WI38 (cell line): ENCODE results near the gene RAB27A.

Source experiments
- H3K4me3 ChIP-seq: 2 replicates; pipeline ENCODE4 v1.5.1; 2011; ENCODE audit warnings: low read depth, mild to moderate bottlenecking, control low read depth, low read length
- TF ChIP-seq, protein P1 (sequence below): IDR thresholded peaks from 2 replicates; pipeline ENCODE4 v1.5.1; 2012; ENCODE audit warnings: low read depth, mild to moderate bottlenecking, control low read depth, low read length

The RAB27A gene

GRCh38 chr15:55230051-55230670, 59.5 kb downstream of the RAB27A start:
- TF ChIP-seq, protein P1, sequence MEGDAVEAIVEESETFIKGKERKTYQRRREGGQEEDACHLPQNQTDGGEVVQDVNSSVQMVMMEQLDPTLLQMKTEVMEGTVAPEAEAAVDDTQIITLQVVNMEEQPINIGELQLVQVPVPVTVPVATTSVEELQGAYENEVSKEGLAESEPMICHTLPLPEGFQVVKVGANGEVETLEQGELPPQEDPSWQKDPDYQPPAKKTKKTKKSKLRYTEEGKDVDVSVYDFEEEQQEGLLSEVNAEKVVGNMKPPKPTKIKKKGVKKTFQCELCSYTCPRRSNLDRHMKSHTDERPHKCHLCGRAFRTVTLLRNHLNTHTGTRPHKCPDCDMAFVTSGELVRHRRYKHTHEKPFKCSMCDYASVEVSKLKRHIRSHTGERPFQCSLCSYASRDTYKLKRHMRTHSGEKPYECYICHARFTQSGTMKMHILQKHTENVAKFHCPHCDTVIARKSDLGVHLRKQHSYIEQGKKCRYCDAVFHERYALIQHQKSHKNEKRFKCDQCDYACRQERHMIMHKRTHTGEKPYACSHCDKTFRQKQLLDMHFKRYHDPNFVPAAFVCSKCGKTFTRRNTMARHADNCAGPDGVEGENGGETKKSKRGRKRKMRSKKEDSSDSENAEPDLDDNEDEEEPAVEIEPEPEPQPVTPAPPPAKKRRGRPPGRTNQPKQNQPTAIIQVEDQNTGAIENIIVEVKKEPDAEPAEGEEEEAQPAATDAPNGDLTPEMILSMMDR = no peak
- no peak overlapping the region for H3K4me3 ChIP-seq

GRCh38 chr15:55226127-55226526, 63.5 kb downstream of the RAB27A start:
- no peak overlapping the region for H3K4me3 ChIP-seq
- TF ChIP-seq, protein P1 = no peak

- no peak overlapping the region for H3K4me3 ChIP-seq
- TF ChIP-seq, protein P1 = no peak
Measured at GRCh38 chr15:55224892-55225291, 64.7 kb downstream of the RAB27A start.

DNA sequence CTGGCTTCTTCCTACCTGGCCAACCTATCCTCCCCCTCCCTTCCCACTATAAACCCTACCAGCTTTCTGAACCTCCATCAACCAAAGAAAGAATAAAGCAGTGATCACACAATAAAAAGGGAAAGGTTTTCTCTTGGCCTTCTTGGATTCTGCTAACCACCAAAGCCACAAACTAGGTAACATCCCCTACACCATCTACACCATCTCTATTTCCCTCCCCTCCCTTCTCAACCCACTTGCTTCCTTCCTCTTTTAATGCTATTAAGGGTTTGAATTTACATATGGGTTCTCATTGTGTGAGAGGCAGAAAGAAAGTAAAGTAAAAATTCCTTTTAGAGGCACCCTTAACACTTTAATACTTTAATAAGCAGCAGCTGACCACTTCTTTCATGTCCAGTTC, 67.0 kb downstream of the RAB27A start:
- TF ChIP-seq, protein P1 = no peak
- no peak overlapping the region for H3K4me3 ChIP-seq

DNA sequence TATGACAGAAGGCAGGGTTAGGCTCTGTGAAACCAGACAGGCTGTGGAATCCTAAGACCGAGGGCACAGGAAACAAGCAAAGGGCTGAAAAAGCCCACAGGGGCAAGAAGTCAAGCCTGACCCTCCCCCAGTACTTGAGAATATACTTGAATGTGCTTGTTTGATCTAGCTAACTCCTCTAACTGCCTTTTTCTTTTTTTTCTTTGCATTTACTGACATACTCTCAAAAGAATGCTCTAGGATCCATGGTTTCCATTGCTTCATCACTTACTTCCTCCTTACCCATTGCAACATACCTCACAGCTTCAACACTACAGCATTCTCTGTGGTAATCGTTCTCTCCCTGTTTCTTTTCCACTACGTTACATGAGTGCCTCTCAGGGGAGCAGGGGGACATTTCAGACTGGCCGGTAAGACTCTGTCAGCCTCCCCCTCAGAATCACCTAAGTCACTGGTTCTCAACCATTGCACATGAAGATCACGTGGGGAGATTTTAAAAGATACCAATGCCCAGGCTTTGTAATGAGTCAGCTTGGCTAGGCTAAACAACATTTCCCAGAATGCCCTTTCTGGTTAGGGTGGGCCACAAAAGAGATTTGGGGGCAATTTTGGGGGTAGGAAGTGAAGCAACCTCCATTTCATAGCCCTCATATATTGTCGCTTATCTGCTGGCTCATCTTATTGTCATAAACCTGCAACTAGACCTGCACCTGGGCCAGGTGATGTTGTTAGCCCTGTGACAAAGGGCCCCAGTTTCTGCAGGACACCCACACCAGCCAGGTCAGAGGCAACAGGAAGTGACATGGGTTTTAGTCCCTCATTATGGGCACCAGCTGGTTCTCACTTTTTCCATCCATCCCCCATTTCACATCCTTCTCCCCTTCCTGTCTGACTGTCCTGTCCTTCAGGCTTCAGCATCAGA, 68.3 kb downstream of the RAB27A start:
- peak overlapping the region; percentile 37 for H3K4me3 ChIP-seq

GRCh38 chr15:55220606-55221005, 69.0 kb downstream of the RAB27A start:
- TF ChIP-seq, protein P1 = no peak

More for the DNA sequence above, 68.3 kb downstream of the RAB27A start:
- TF ChIP-seq, protein P1 = no peak

GRCh38 chr15:55218056-55218455, 71.6 kb downstream of the RAB27A start:
- TF ChIP-seq, protein P1 = no peak
- H3K4me3 ChIP-seq = no peak overlapping the region

More at GRCh38 chr15:55220606-55221005, 69.0 kb downstream of the RAB27A start:
- H3K4me3 ChIP-seq = peak overlapping the region; percentile 37
